Measurements from ENCODE around the gene SCNN1B.

GRCh38 chr16:23401139-23401538 lies 99.0 kb downstream of the SCNN1B start:
- TF ChIP-seq SPI1 (IDR thresholded peaks at IDR 0.05; ENCODE audit: borderline replicate concordance, low read depth), result no peak
- no peak for TF ChIP-seq REST (IDR thresholded peaks at IDR 0.05; ENCODE audit: insufficient replicate concordance, low read depth)
